Thyroid gland (tissue), 4 donors: ENCODE data around the gene CBLC. TPM values are rescaled to one million over a fixed set of nuclear protein-coding genes. Genes with fewer than 3 reads are reported as not detected.

Experiments
- DNase-seq, 2 donors: peaks; one replicate each; pipeline ENCODE4 v3.0.0-alpha.2; 2019
- H3K27ac ChIP-seq, 3 donors: fragments of 200-600 bp; sonication (generic); 1 replicate in 2 of 3; 2 replicates in 1 of 3; pipeline ENCODE4 v1.5.1; 2016 to 2019; ENCODE audit warnings: mild to moderate bottlenecking in 1 of 3, moderate library complexity in 1 of 3
- H3K27me3 ChIP-seq: fragments of 200-600 bp; sonication (generic); one replicate; pipeline ENCODE4 v1.5.1; 2019
- H3K36me3 ChIP-seq, 2 donors: fragments of 200-600 bp; sonication (generic); one replicate each; pipeline ENCODE4 v1.5.1; 2016 to 2019
- H3K4me1 ChIP-seq, 2 donors: fragments of 200-600 bp; sonication (generic); one replicate each; pipeline ENCODE4 v1.5.1; 2017 to 2019
- H3K4me3 ChIP-seq, 3 donors: fragments of 200-600 bp; sonication (generic); replicated peaks in 1 of 3; 1 replicate in 2 of 3; 2 replicates in 1 of 3; pipeline ENCODE4 v1.5.1; 2016; ENCODE audit warnings: mild to moderate bottlenecking in 1 of 3
- H3K9me3 ChIP-seq: fragments of 200-600 bp; sonication (generic); one replicate; pipeline ENCODE4 v1.5.1; 2017
- CTCF ChIP-seq, 6 experiments: fragments of 200-600 bp in 3 of 6; fragments of 450-650 bp in 3 of 6; sonication (generic) in 3 of 6; IDR thresholded peaks; one replicate each; pipeline ENCODE4 v1.5.1; 2016 to 2019; ENCODE audit warnings: antibody characterized with exemption in 6 of 6, mild to moderate bottlenecking in 2 of 6, inconsistent platforms in 1 of 6, moderate library complexity in 1 of 6
- POLR2A ChIP-seq, 2 donors: fragments of 450-650 bp; IDR thresholded peaks; one replicate each; pipeline ENCODE4 v1.6.1; 2017; ENCODE audit warnings: antibody characterized with exemption in 2 of 2, mild to moderate bottlenecking in 2 of 2, moderate library complexity in 1 of 2
- WGBS, 2 donors: methylation state at CpG; one replicate each; pipeline ENCODE4 v1.1.5; 2017; 5-methylcytosine and 5-hydroxymethylcytosine counted together
- intact Hi-C: fragments of 100-400 bp; cut with DNase I; formaldehyde crosslinking; loops from one replicate; pipeline ENCODE4 v1.15.1; 2023
- total RNA-seq, 4 donors: library from RNA; depleted of rRNA; stranded (reverse); fragments of >200 nt; gene quantifications; one replicate each; pipeline ENCODE4 v1.2.3, GENCODE V29; 2016

CBLC gene
- total RNA-seq, 4 donors from 2014 or later = 2.0 to 5.6 (median 3.1) TPM

- no peak overlapping the region for H3K4me3 ChIP-seq
- H3K27me3 ChIP-seq = no peaks in the 10 kb centered on the region
- no peaks in the 10 kb centered on the region for H3K36me3 ChIP-seq
- TF ChIP-seq POLR2A (IDR thresholded peaks at IDR 0.05) (peak in 1 of 2 donors; percentile 46), CTCF (IDR thresholded peaks at IDR 0.05) (no peak)
- intact Hi-C loops = no loop called here
- peak overlapping the region; percentile 81 to 97 (median 95) for H3K27ac ChIP-seq
- no peaks in the 10 kb centered on the region for H3K9me3 ChIP-seq
- WGBS, 2 donors = 2 to 3% methylated on average over 11 to 13 of the region's 13 CpGs
- peaks cover 58 to 93% of the 10 kb centered on the region in 2 donors for H3K4me1 ChIP-seq
- peak; percentile 99 for DNase-seq
Measured at GRCh38 chr19:44741841-44742329, 35.8 kb upstream of the CBLC start.

GRCh38 chr19:44742330-44743061 is 35.2 kb upstream of the CBLC start:
- no peak for TF ChIP-seq CTCF (IDR thresholded peaks at IDR 0.05)
- WGBS, 2 donors = 55 to 57% methylated on average over 20 of the region's 20 CpGs
- no peaks in the 10 kb centered on the region for H3K36me3 ChIP-seq
- intact Hi-C loops = no loop called here
- no peak overlapping the region for H3K4me3 ChIP-seq
- no peaks in the 10 kb centered on the region for H3K27me3 ChIP-seq
- H3K27ac ChIP-seq = peak overlapping the region; percentile 81 to 97 (median 95)
- no peaks in the 10 kb centered on the region for H3K9me3 ChIP-seq
- H3K4me1 ChIP-seq = peaks cover 52 to 91% of the 10 kb centered on the region in 2 donors
- peak; percentile 59 to 64 for DNase-seq

- intact Hi-C loops = no loop called here
- DNase-seq = no peak
- TF ChIP-seq POLR2A (IDR thresholded peaks at IDR 0.05) (no peak), CTCF (IDR thresholded peaks at IDR 0.05) (no peak)
- Histone ChIP-seq H3K4me1 (peaks cover 50 to 77% of the 10 kb centered on the region in 2 donors), H3K4me3 (no peak overlapping the region), H3K27ac (peak overlapping the region; percentile 85 to 89 (median 89)), H3K27me3 (no peaks in the 10 kb centered on the region), H3K36me3 (no peaks in the 10 kb centered on the region), H3K9me3 (no peaks in the 10 kb centered on the region)
- WGBS, 2 donors = 70 to 76% methylated on average over 3 of the region's 3 CpGs
Measured at GRCh38 chr19:44744871-44745332, 32.8 kb upstream of the CBLC start.

- no peak overlapping the region for H3K4me3 ChIP-seq
- peaks cover 50 to 77% of the 10 kb centered on the region in 2 donors for H3K4me1 ChIP-seq
- WGBS, 2 donors = 48 to 52% methylated on average over 5 of the region's 10 CpGs
- H3K9me3 ChIP-seq = no peaks in the 10 kb centered on the region
- no peaks in the 10 kb centered on the region for H3K36me3 ChIP-seq
- DNase-seq = peak in 1 of 2 donors; percentile 48
- peak overlapping the region; percentile 85 to 89 (median 89) for H3K27ac ChIP-seq
- intact Hi-C loops = no loop called here
- TF ChIP-seq CTCF (IDR thresholded peaks at IDR 0.05) (no peak), POLR2A (IDR thresholded peaks at IDR 0.05) (no peak)
- H3K27me3 ChIP-seq = no peaks in the 10 kb centered on the region
Measured at GRCh38 chr19:44745341-44745831, 32.3 kb upstream of the CBLC start.
